T-helper 1 cell treated with Interleukin-12 subunit alpha and Interleukin-12 subunit beta and Interleukin-4 antibody, amounts not matched to agents 30 μg/mL and 1 μg/mL, for 36 hours (primary cell): Measurements from ENCODE around the gene CENPP.

ENCODE experiments used
- H3K27ac Mint-ChIP-seq: one replicate; pipeline ENCODE4 v1.8.0; 2021; ENCODE audit warnings: mild to moderate bottlenecking, mixed read lengths
- H3K27me3 Mint-ChIP-seq: one replicate; pipeline ENCODE4 v1.8.0; 2021; ENCODE audit warnings: low read depth, mixed read lengths
- H3K36me3 Mint-ChIP-seq: one replicate; pipeline ENCODE4 v1.8.0; 2021; ENCODE audit warnings: low read depth, mixed read lengths
- H3K4me1 Mint-ChIP-seq: one replicate; pipeline ENCODE4 v1.8.0; 2021; ENCODE audit warnings: low read depth, mixed read lengths
- H3K4me3 Mint-ChIP-seq: one replicate; pipeline ENCODE4 v1.8.0; 2021; ENCODE audit warnings: mild to moderate bottlenecking, moderate library complexity, mixed read lengths
- H3K9me3 Mint-ChIP-seq: one replicate; pipeline ENCODE4 v1.8.0; 2021; ENCODE audit warnings: mixed read lengths

Gene CENPP

GRCh38 chr9:92608241-92608908 lies 282.6 kb downstream of the CENPP start:
- H3K36me3 Mint-ChIP-seq = peaks cover 8% of the 10 kb centered on the region
- no peaks in the 10 kb centered on the region for H3K4me1 Mint-ChIP-seq
- H3K4me3 Mint-ChIP-seq = no peak overlapping the region
- H3K27ac Mint-ChIP-seq = no peak overlapping the region
- H3K27me3 Mint-ChIP-seq = no peaks in the 10 kb centered on the region
- H3K9me3 Mint-ChIP-seq = peaks cover 16% of the 10 kb centered on the region

- Mint-ChIP-seq H3K9me3 (peaks cover 10% of the 10 kb centered on the region), H3K4me3 (no peak overlapping the region)
These were observed 283.2 kb downstream of the CENPP start for GRCh38 chr9:92608909-92609445.

DNA sequence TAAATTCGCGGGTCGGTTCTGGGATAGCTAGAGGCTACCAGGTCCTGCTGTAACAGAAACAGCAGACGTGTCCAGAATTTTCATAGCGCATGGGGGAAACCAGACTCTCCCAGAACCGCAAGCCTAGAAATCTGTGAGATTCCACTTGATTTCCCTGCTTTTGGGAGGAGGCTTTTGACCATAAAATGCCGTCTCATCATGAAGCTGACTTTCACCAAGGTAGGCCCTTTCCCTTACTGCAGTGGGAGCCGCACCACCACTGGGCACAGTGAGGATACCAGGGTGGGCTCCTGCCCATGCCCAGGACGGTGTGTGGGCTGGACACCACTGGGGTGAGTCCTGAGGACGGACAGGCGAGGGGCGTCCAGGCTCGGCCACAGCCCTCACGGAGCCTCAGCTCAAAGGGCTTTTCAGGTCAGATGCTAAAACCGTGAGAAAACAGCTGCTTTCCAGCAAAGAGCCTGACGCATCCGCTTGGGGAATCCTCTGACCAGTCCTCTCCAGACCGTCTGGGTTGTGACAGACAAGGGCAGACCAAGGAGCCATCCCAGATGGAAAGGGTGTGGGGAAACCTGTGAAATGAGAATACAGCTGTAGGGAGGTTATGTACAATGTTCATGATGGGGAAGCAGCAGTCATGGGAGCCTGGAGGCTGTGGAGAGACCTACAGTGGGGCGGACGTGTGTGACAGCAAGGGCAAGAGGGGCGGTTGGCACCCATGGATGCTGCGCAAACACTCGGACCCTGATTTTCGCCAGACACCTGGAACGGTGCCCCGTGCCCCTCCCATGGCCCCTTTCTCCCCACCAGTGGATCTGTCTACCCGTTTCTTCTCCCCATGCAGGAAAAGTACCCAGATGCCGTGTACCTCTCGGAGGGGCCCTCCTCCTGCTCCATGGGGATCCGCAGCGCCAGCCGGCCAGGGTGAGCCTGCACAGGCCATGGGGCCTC lies 285.0 kb downstream of the CENPP start:
- no peaks in the 10 kb centered on the region for H3K27me3 Mint-ChIP-seq
- H3K9me3 Mint-ChIP-seq = no peaks in the 10 kb centered on the region
- no peak overlapping the region for H3K27ac Mint-ChIP-seq
- H3K4me1 Mint-ChIP-seq = no peaks in the 10 kb centered on the region
- no peak overlapping the region for H3K4me3 Mint-ChIP-seq
- H3K36me3 Mint-ChIP-seq = peaks cover 21% of the 10 kb centered on the region

More at GRCh38 chr9:92608909-92609445, 283.2 kb downstream of the CENPP start:
- Mint-ChIP-seq H3K36me3 (peaks cover 7% of the 10 kb centered on the region), H3K4me1 (no peaks in the 10 kb centered on the region), H3K27me3 (no peaks in the 10 kb centered on the region), H3K27ac (no peak overlapping the region)

DNA sequence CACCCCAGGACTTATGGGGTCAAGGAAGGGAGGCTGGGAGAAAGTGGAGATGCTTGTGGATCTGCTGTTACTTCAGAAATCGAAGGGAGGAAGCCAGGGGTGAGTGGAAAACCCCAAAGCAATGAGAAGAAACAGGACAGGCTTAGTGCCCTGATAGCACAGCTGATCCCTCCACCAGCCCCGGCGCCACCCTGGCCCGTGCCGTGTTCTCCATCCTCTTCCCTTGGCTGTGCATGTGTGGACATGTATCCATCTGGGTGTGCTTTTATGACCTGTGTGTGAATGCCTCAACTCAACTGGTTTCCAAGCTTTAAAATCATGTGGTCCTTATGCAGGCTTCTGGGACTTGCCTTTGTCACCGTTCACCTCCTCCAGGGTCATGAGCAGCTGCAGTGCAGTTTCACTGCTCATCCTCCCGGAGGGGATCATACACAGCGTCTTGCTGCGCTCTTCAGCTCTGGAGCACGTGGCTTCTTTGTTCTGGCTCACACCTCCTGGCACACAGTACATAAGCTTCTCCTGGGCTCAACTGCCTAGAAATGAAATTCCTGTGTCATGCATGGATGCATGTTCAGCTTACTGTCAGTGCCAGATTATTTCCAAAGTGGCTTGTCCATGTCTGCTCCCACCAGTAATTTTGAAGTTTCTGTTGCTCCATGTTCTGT lies 286.0 kb downstream of the CENPP start:
- Mint-ChIP-seq H3K27ac (no peak overlapping the region), H3K9me3 (no peaks in the 10 kb centered on the region), H3K27me3 (no peaks in the 10 kb centered on the region), H3K4me3 (no peak overlapping the region), H3K36me3 (peaks cover 26% of the 10 kb centered on the region), H3K4me1 (no peaks in the 10 kb centered on the region)

- Mint-ChIP-seq H3K4me1 (no peaks in the 10 kb centered on the region), H3K36me3 (peaks cover 26% of the 10 kb centered on the region), H3K9me3 (no peaks in the 10 kb centered on the region), H3K27me3 (no peaks in the 10 kb centered on the region), H3K27ac (no peak overlapping the region), H3K4me3 (no peak overlapping the region)
These were observed 286.5 kb downstream of the CENPP start for GRCh38 chr9:92612292-92612691.

DNA sequence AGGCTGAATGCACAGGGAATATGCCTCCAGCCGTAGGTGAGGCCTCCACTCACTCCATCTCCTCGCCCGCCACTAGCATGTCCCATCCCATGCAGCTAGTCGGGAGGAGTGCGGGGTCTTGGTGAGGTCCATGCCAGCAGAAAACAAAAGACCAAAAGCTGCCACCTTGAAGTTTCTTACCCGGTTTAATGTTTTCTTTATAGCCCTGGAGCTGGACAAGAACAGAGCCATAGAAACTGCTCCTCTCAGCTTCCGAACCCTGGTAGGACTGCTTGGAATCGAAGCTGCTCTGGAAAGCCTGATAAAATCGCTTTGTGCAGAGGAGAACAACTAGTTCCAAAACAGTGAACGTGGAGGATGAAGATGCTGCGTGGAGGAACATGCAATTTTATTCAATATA lies 287.1 kb downstream of the CENPP start:
- Mint-ChIP-seq H3K27ac (no peak overlapping the region), H3K4me1 (no peaks in the 10 kb centered on the region), H3K27me3 (no peaks in the 10 kb centered on the region), H3K4me3 (no peak overlapping the region), H3K36me3 (peaks cover 26% of the 10 kb centered on the region), H3K9me3 (no peaks in the 10 kb centered on the region)

- Mint-ChIP-seq H3K36me3 (peaks cover 26% of the 10 kb centered on the region), H3K4me1 (no peaks in the 10 kb centered on the region), H3K9me3 (no peaks in the 10 kb centered on the region), H3K27me3 (no peaks in the 10 kb centered on the region), H3K4me3 (no peak overlapping the region), H3K27ac (no peak overlapping the region)
These were observed 287.7 kb downstream of the CENPP start for GRCh38 chr9:92613268-92614122.

- Mint-ChIP-seq H3K9me3 (no peaks in the 10 kb centered on the region), H3K4me1 (no peaks in the 10 kb centered on the region), H3K4me3 (no peak overlapping the region), H3K27ac (no peak overlapping the region), H3K27me3 (no peaks in the 10 kb centered on the region), H3K36me3 (peaks cover 27% of the 10 kb centered on the region)
These were observed 288.4 kb downstream of the CENPP start for GRCh38 chr9:92614123-92614510.

- peaks cover 30% of the 10 kb centered on the region for H3K36me3 Mint-ChIP-seq
- H3K4me3 Mint-ChIP-seq = no peak overlapping the region
- H3K4me1 Mint-ChIP-seq = no peaks in the 10 kb centered on the region
- no peak overlapping the region for H3K27ac Mint-ChIP-seq
- no peaks in the 10 kb centered on the region for H3K9me3 Mint-ChIP-seq
- H3K27me3 Mint-ChIP-seq = no peaks in the 10 kb centered on the region
These were observed 289.2 kb downstream of the CENPP start for GRCh38 chr9:92614763-92615461.

DNA sequence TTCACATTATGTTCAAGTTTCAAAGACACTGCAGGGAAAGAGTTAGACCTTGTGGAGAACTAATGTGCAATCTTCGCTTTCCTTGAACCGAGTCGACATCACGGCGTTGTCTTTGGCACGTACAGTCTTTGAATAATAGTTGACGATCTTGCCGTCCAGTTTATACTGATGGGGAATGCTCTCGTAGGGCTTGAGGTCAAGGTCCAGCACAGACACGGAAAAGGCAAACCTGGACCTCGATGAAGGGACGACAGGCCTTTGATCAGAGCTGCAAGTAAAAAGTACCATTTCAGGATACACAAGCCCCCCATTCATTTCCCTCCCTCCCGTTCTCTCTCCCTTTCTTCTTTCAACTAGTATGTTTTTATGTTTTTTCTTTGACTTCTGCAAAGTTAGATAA lies 290.0 kb downstream of the CENPP start:
- Mint-ChIP-seq H3K36me3 (peaks cover 33% of the 10 kb centered on the region), H3K27ac (no peak overlapping the region), H3K9me3 (no peaks in the 10 kb centered on the region), H3K4me3 (no peak overlapping the region), H3K27me3 (no peaks in the 10 kb centered on the region), H3K4me1 (no peaks in the 10 kb centered on the region)

- Mint-ChIP-seq H3K27me3 (no peaks in the 10 kb centered on the region), H3K9me3 (no peaks in the 10 kb centered on the region), H3K4me3 (no peak overlapping the region), H3K36me3 (peaks cover 33% of the 10 kb centered on the region), H3K4me1 (no peaks in the 10 kb centered on the region), H3K27ac (no peak overlapping the region)
These were observed 290.5 kb downstream of the CENPP start for GRCh38 chr9:92616199-92616641.

DNA sequence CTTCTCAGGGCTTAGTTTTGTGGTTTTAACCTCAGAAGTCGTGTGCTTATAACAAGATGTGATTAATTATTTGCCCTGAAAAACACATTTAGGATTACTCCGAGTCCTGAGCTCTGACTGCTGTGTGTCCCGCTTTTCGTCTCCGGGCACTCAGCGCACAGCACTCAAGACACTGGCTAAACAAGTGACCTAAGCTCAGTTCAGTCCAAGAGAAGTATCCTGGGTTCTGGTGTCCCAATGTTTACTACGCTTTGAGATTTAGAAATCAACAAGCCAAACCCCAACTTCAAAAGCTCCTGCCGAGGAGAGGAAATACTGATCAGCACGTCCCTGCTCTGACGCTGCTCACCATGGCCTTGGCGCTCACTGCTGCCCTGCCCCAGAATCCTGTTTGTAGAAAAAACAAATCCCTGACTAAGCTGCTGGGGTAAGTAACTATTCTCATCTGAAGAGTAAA lies 290.9 kb downstream of the CENPP start:
- no peaks in the 10 kb centered on the region for H3K27me3 Mint-ChIP-seq
- no peak overlapping the region for H3K27ac Mint-ChIP-seq
- no peaks in the 10 kb centered on the region for H3K9me3 Mint-ChIP-seq
- H3K4me1 Mint-ChIP-seq = no peaks in the 10 kb centered on the region
- H3K4me3 Mint-ChIP-seq = no peak overlapping the region
- peaks cover 35% of the 10 kb centered on the region for H3K36me3 Mint-ChIP-seq

DNA sequence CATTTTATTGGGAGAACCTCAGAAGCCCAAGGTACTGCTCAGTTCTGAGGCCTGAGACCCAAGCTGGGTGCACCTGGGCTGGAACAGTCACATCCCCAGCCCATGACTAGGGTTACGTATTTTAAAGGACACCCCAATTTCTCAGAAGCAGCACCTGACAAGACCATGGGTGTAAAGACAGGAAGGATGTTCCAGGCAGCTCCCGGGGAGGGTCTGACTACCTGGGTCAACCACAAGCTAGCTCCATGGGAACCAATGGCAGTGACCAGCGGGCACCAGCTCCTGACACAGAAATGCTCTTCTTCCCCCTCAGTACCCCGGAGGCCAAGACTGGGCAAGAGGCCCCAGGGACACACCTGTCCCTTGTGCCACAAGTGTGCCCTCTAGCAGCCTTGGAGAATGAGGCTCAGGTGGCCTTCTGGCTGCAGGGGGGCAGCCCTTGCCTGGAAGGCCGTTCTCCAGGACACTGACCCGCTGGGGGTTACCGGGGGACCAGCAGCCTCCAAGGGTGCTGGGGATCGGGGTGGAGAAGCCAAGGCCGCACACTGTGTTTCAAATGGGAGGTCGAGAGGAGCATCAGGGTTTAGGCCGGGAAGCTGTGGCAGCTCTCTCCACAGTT lies 291.6 kb downstream of the CENPP start:
- H3K4me1 Mint-ChIP-seq = no peaks in the 10 kb centered on the region
- H3K4me3 Mint-ChIP-seq = no peak overlapping the region
- H3K27me3 Mint-ChIP-seq = no peaks in the 10 kb centered on the region
- no peaks in the 10 kb centered on the region for H3K9me3 Mint-ChIP-seq
- H3K27ac Mint-ChIP-seq = no peak overlapping the region
- H3K36me3 Mint-ChIP-seq = peaks cover 31% of the 10 kb centered on the region
